ENCODE measurements around the gene RRP1. TPM values are rescaled to one million over a fixed set of nuclear protein-coding genes. Genes with fewer than 3 reads are reported as not detected.
A peak's percentile ranks its signal among the peaks of the same experiment; 100 is the strongest.

The RRP1 gene
- total and polyA plus RNA-seq, 9 of the 15 experiments (the other 6 are each of a cell fraction or from before 2014, with no cell fraction given) = 0.89 to 105 (median 51.6) TPM

- ATAC-seq (no peak), DNase-seq (ENCODE audit: extremely low read depth in 1 of 4, low spot score in 3 of 4) (peak in 1 of 4 experiments; percentile 6), FAIRE-seq (no peak)
- Histone ChIP-seq H2AFZ (ENCODE audit: low read depth, low read length) (no peak overlapping the region), H3K9me1 (ENCODE audit: control insufficient read depth, insufficient read depth, low read length) (no peaks in the 10 kb centered on the region), H3K79me2 (ENCODE audit: control insufficient read depth, insufficient read depth, low read length) (no peaks in the 10 kb centered on the region), H4K20me1 (replicated peaks; ENCODE audit: control insufficient read depth, insufficient read depth, low read length) (no peaks in the 10 kb centered on the region), H3K27ac (ENCODE audit: extremely low read depth, low read depth, low read length) (no peak overlapping the region), H3K4me3 (no peak overlapping the region), H3K27me3 (ENCODE audit: control insufficient read depth in 2 of 2, insufficient read depth in 2 of 2, low read length in 2 of 2) (no peaks in the 10 kb centered on the region), H3K36me3 (ENCODE audit: control insufficient read depth, insufficient read depth, low read length) (no peaks in the 10 kb centered on the region), H3K9ac (ENCODE audit: insufficient read depth in 1 of 2, low read depth in 2 of 2, low read length in 2 of 2) (no peak overlapping the region), H3K4me2 (ENCODE audit: insufficient read depth, low read length) (no peak overlapping the region), H3K4me1 (replicated peaks in 1 of 2; ENCODE audit: control insufficient read depth in 2 of 2, insufficient read depth in 2 of 2, low read length in 2 of 2) (peaks cover 4 to 41% of the 10 kb centered on the region in 2 experiments; a peak in 3 of 5 replicates), H3K9me3 (replicated peaks; ENCODE audit: control insufficient read depth, insufficient read depth, low read depth, low read length) (no peaks in the 10 kb centered on the region)
- WGBS (ENCODE audit: insufficient coverage, low coverage, missing lambda C conversion rate) = 34% methylated on average over 15 of the region's 15 CpGs
- ChIA-PET CTCF (ENCODE audit: low intra/inter-chr PET ratio) (no interaction called here), POLR2A (interaction anchor here (0.8 to 2.1 kb wide), 4 partner anchors 9 to 138 kb away, joined by 3 to 7 read pairs (median 4); no protein-coding TSS in a partner anchor)
- in situ Hi-C loops (cut with MboI) (no loop called here), intact Hi-C loops (cut with micrococcal nuclease) (no loop called here)
- no TSS peak for BruUV-seq (replicated peaks)
- no peak for TF ChIP-seq XRCC3 (IDR thresholded peaks at IDR 0.05)
- no peak for TF ChIP-seq SMAD2 (IDR thresholded peaks at IDR 0.05; ENCODE audit: low read depth, low read length)
- TF ChIP-seq MEIS2 (IDR thresholded peaks at IDR 0.05; ENCODE audit: partially characterized antibody) = no peak
- no peak for TF ChIP-seq GABPB1 (CRISPR knock-in tag; IDR thresholded peaks at IDR 0.05)
- no peak for TF ChIP-seq MYBL2 (IDR thresholded peaks at IDR 0.05; ENCODE audit: low read depth)
- no peak for TF ChIP-seq MYBL2 (CRISPR knock-in tag; IDR thresholded peaks at IDR 0.05; ENCODE audit: borderline replicate concordance)
- no peak for TF ChIP-seq ZNF583 (CRISPR knock-in tag; IDR thresholded peaks at IDR 0.05)
- no peak for TF ChIP-seq MEF2D (tag; conservative IDR thresholded peaks at IDR 0.05; ENCODE audit: low read depth)
- no peak for TF ChIP-seq HDGF (IDR thresholded peaks at IDR 0.05)
- TF ChIP-seq RB1 (IDR thresholded peaks at IDR 0.05; ENCODE audit: low read depth) = no peak
Measured at GRCh38 chr21:43835050-43835449, 45.7 kb downstream of the RRP1 start.

Measured in K562 (cell line).